Measurements from ENCODE around the gene ZNF462.
"Not testable (repeated sequence)": the region's sequence is repeated elsewhere in the genome, so short reads cannot be mapped to it uniquely, and the experiment has no call there.

ZNF462 gene

DNA sequence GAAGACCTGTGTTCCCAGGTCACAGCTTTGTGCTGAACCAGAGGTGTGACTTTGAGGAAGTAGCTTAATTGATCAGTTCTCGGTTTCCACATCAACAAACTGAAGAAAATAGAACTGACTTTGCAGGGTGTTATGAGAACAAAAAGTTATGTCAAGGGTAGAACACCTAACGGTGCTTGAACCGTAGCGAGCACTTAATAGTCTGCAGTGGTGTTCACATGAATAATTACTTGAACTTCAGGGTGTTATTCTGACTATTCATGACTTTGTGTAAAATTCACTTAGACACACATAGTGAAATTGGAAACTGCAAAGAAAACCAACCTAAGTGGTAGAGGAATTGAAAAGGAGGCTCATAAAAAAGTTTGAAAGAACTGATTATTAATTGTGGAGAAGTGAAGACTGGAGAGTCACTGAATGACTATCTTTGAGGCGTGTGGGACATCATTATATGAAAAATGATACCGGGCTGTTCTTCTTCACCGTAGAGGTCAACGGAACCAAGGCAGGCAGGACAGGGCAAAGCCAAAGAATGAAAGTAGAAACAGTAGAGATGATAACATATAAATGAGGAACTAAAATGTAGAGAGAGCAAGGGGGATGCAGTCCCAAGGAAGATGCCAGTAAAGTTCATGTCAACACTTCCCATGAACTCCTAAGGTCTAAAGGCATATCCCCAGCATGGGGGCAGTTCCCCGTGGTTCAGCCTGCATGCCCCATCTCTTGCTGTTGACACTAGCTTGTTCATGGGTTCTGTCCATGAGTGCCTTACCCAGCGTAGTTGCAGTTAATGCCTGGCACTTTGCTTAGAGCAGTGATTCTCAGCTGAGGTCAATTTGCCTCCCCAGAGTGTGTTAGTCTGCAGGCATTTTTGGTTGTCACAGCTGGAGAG, 118.7 kb downstream of the ZNF462 start:
- no peaks in the 10 kb centered on the region for H3K9me3 ChIP-seq
- no peaks in the 10 kb centered on the region for H3K36me3 ChIP-seq
- TF ChIP-seq, protein P1, sequence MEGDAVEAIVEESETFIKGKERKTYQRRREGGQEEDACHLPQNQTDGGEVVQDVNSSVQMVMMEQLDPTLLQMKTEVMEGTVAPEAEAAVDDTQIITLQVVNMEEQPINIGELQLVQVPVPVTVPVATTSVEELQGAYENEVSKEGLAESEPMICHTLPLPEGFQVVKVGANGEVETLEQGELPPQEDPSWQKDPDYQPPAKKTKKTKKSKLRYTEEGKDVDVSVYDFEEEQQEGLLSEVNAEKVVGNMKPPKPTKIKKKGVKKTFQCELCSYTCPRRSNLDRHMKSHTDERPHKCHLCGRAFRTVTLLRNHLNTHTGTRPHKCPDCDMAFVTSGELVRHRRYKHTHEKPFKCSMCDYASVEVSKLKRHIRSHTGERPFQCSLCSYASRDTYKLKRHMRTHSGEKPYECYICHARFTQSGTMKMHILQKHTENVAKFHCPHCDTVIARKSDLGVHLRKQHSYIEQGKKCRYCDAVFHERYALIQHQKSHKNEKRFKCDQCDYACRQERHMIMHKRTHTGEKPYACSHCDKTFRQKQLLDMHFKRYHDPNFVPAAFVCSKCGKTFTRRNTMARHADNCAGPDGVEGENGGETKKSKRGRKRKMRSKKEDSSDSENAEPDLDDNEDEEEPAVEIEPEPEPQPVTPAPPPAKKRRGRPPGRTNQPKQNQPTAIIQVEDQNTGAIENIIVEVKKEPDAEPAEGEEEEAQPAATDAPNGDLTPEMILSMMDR (IDR thresholded peaks at IDR 0.05), result no peak
- no peak overlapping the region for H3K27ac ChIP-seq
- H3K4me3 ChIP-seq (ENCODE audit: low read depth in 1 of 2, low read length in 1 of 2), result no peak overlapping the region
- H3K27me3 ChIP-seq, result no peaks in the 10 kb centered on the region
- no peaks in the 10 kb centered on the region for H3K4me1 ChIP-seq (ENCODE audit: control insufficient read depth in 1 of 2, insufficient read depth in 1 of 2, low read depth in 1 of 2, low read length in 1 of 2)

DNA sequence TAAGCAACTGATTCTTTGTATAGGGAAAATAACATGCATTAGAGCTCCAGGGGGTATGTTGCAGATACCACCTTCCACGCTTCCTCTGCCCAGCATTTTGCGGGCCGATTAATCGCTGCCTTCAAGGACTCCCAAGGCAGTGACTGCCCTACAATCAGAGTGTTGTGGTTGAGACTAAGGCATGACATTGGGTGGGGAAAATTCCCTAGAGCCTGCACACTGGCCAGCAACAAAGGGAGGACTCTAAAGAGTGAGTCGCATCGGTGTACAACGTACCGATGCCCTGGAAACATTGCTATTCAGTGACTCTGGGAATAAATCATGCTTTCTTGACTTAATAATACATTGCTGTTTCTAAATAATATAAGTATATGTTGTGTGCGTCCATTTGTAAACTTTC, 119.7 kb downstream of the ZNF462 start:
- no peaks in the 10 kb centered on the region for H3K36me3 ChIP-seq
- H3K27me3 ChIP-seq, result no peaks in the 10 kb centered on the region

GRCh38 chr9:106983346-106983745, 120.4 kb downstream of the ZNF462 start:
- H3K4me1 ChIP-seq (ENCODE audit: control insufficient read depth in 1 of 2, insufficient read depth in 1 of 2, low read depth in 1 of 2, low read length in 1 of 2), result no peaks in the 10 kb centered on the region
- H3K27me3 ChIP-seq, result no peaks in the 10 kb centered on the region
- TF ChIP-seq, protein P1 (IDR thresholded peaks at IDR 0.05), result no peak
- no peaks in the 10 kb centered on the region for H3K9me3 ChIP-seq
- no peaks in the 10 kb centered on the region for H3K36me3 ChIP-seq
- no peak overlapping the region for H3K27ac ChIP-seq
- no peak overlapping the region for H3K4me3 ChIP-seq (ENCODE audit: low read depth in 1 of 2, low read length in 1 of 2)

More for the DNA sequence above, 119.7 kb downstream of the ZNF462 start:
- TF ChIP-seq, protein P1 (IDR thresholded peaks at IDR 0.05), result no peak
- Histone ChIP-seq H3K27ac (no peak overlapping the region), H3K9me3 (no peaks in the 10 kb centered on the region), H3K4me1 (ENCODE audit: control insufficient read depth in 1 of 2, insufficient read depth in 1 of 2, low read depth in 1 of 2, low read length in 1 of 2) (no peaks in the 10 kb centered on the region), H3K4me3 (ENCODE audit: low read depth in 1 of 2, low read length in 1 of 2) (no peak overlapping the region)

DNA sequence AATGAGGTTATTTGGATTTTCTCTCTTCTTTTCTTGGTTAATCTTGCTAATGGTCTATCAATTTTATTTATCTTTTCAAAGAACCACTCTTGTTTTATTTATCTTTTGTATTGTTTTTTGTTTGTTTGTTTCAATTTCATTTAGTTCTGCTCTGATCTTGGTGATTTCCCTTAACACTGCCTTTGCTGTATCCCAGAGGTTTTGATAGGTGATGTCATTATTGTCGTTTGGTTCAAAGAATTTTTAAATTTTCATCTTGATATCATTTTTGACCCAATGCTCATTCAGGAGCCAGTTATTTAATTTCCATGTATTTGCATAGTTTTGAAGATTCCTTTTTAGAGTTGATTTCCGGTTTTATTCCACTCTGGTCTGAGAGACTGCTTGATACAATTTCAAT, 126.9 kb downstream of the ZNF462 start:
- not testable (repeated sequence) for H3K4me1 ChIP-seq (ENCODE audit: control insufficient read depth in 1 of 2, insufficient read depth in 1 of 2, low read depth in 1 of 2, low read length in 1 of 2); H3K27ac ChIP-seq; H3K36me3 ChIP-seq; H3K27me3 ChIP-seq; H3K4me3 ChIP-seq (ENCODE audit: low read depth in 1 of 2, low read length in 1 of 2); H3K9me3 ChIP-seq

DNA sequence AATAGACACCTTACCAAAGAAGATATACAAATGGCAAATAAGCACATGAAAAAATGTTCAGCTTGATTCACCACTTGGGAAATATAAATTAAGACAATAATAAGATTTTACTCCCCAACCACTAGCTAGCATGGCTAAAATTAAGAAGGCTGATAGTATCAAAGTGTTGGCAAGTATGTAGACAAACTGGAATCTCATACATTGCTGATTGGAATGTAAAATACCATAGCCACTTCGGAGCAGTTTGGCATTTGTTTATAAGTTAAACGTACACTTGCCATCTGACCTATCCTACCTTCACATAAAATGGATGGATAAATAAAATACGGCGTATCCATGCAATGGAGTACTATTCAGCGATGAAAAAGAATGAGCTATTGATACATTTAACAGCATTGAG, 129.2 kb downstream of the ZNF462 start:
- Histone ChIP-seq H3K4me1 (ENCODE audit: control insufficient read depth in 1 of 2, insufficient read depth in 1 of 2, low read depth in 1 of 2, low read length in 1 of 2) (no peaks in the 10 kb centered on the region), H3K4me3 (ENCODE audit: low read depth in 1 of 2, low read length in 1 of 2) (no peak overlapping the region), H3K36me3 (no peaks in the 10 kb centered on the region), H3K27ac (no peak overlapping the region), H3K9me3 (no peaks in the 10 kb centered on the region), H3K27me3 (no peaks in the 10 kb centered on the region)
- TF ChIP-seq, protein P1 (IDR thresholded peaks at IDR 0.05), result no peak

DNA sequence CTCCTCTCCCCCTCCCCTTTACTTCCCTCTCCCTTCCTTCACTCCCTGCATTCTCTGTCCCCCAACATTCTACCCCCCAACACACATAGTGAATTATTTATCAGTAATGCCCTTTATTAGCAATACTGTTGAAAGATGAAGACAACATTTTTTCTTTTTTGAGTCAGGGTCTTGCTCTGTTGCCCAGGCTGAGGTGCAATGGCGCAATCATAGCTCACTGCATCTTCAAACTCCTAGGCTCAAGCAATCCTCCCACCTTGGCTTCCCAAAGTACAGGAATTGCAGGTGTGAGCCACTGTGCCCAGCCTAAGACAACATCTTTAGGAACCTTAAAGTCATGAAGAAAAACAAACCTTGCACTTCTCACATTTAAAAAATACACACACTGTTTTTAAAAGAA, 130.6 kb downstream of the ZNF462 start:
- H3K27ac ChIP-seq, result no peak overlapping the region
- no peaks in the 10 kb centered on the region for H3K36me3 ChIP-seq
- TF ChIP-seq, protein P1 (IDR thresholded peaks at IDR 0.05), result no peak
- H3K4me1 ChIP-seq (ENCODE audit: control insufficient read depth in 1 of 2, insufficient read depth in 1 of 2, low read depth in 1 of 2, low read length in 1 of 2), result no peaks in the 10 kb centered on the region
- H3K27me3 ChIP-seq, result no peaks in the 10 kb centered on the region
- no peak overlapping the region for H3K4me3 ChIP-seq (ENCODE audit: low read depth in 1 of 2, low read length in 1 of 2)
- no peaks in the 10 kb centered on the region for H3K9me3 ChIP-seq
